ENCODE results near the gene FLOT1.

DNA sequence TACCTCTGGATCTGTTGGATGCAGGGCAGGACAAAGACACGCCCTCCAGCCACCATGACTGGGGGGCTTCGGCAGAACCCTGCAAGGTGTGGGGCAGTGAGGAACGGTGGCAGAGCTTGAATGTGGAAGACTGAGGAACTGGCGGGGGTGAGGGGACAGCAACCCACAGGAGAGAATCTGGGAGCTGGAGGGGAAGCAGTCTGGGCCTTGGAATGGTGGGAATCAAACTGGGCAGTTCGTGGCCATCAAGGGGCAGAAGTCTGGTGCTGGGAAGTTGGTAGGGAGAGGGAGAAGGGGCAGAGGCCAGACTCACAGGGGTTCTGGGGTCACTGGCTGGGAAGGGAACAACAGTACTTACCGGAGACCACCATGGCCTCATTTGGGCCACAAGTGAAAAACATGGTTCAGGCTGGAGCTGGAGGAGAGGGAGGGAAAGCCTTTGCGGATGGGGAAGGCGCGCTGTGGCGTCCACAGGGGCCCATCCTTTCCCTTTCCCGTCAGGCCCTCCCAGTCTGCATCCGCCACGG lies 635 bp downstream of the FLOT1 start:
- TF ChIP-seq, protein P1, sequence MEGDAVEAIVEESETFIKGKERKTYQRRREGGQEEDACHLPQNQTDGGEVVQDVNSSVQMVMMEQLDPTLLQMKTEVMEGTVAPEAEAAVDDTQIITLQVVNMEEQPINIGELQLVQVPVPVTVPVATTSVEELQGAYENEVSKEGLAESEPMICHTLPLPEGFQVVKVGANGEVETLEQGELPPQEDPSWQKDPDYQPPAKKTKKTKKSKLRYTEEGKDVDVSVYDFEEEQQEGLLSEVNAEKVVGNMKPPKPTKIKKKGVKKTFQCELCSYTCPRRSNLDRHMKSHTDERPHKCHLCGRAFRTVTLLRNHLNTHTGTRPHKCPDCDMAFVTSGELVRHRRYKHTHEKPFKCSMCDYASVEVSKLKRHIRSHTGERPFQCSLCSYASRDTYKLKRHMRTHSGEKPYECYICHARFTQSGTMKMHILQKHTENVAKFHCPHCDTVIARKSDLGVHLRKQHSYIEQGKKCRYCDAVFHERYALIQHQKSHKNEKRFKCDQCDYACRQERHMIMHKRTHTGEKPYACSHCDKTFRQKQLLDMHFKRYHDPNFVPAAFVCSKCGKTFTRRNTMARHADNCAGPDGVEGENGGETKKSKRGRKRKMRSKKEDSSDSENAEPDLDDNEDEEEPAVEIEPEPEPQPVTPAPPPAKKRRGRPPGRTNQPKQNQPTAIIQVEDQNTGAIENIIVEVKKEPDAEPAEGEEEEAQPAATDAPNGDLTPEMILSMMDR (IDR thresholded peaks at IDR 0.05) = no peak
- no peak for TF ChIP-seq POLR2A (IDR thresholded peaks at IDR 0.05)
